Stomach (tissue), 9 donors: ENCODE results near the gene TMEM119. TPM values are rescaled to one million over a fixed set of nuclear protein-coding genes. Genes with fewer than 3 reads are reported as not detected.

Experiments used
- DNase-seq, 2 donors: peaks; one replicate each; pipeline versions ENCODE4 v3.0.0 to v3.0.0-alpha.2; 2013 to 2019
- H3K27ac ChIP-seq, 5 donors: fragments of 200-600 bp in 4 of 5; sonication (generic) in 4 of 5; one replicate each; pipeline ENCODE4 v1.5.1; 2013 to 2019; ENCODE audit warnings: mild to moderate bottlenecking in 1 of 5, moderate library complexity in 1 of 5
- H3K27me3 ChIP-seq, 3 donors: fragments of 200-600 bp; sonication (generic); one replicate each; pipeline ENCODE4 v1.5.1; 2017 to 2019; ENCODE audit warnings: mixed run types in 1 of 3
- H3K36me3 ChIP-seq, 4 donors: fragments of 200-600 bp; sonication (generic); 1 replicate in 3 of 4; 2 replicates in 1 of 4; pipeline ENCODE4 v1.5.1; 2016 to 2019
- H3K4me1 ChIP-seq, 4 donors: fragments of 200-600 bp; sonication (generic); one replicate each; pipeline ENCODE4 v1.5.1; 2016 to 2019
- H3K4me3 ChIP-seq, 4 donors: fragments of 200-600 bp; sonication (generic) in 3 of 4; one replicate each; pipeline ENCODE4 v1.5.1; 2016 to 2019; ENCODE audit warnings: mild to moderate bottlenecking in 1 of 4
- H3K9me3 ChIP-seq, 4 donors: fragments of 200-600 bp; sonication (generic); one replicate each; pipeline ENCODE4 v1.5.1; 2016 to 2019
- EP300 ChIP-seq: sonication (generic); formaldehyde crosslinking; IDR thresholded peaks from one replicate; pipeline ENCODE4 v1.6.1; 2017; ENCODE audit warnings: antibody characterized with exemption
- POLR2A ChIP-seq, 4 donors: fragments of 450-650 bp; IDR thresholded peaks; one replicate each; pipeline ENCODE4 v1.6.1; 2016; ENCODE audit warnings: antibody characterized with exemption in 4 of 4, control low read depth in 2 of 4, mild to moderate bottlenecking in 1 of 4, moderate library complexity in 1 of 4
- POLR2AphosphoS5 ChIP-seq, 3 donors: sonication (generic); formaldehyde crosslinking; IDR thresholded peaks; one replicate each; pipeline ENCODE4 v1.6.1; 2016; ENCODE audit warnings: antibody characterized with exemption in 3 of 3
- WGBS, 5 donors: extraction: QIAGEN DNeasy Blood & Tissue Kit in 3 of 5; methylation state at CpG; one replicate each; pipeline versions ENCODE4 v1.1.5 to v1.1.7; 2013 to 2018; 5-methylcytosine and 5-hydroxymethylcytosine counted together
- intact Hi-C: fragments of 100-400 bp; cut with DNase I; formaldehyde crosslinking; loops from one replicate; pipeline ENCODE4 v1.15.1; 2023; ENCODE audit warnings: low total_unique reads
- polyA plus RNA-seq, 3 donors: library from polyadenylated mRNA; stranded (reverse); fragments of 200-250 nt; gene quantifications; one replicate each; pipeline ENCODE4 v1.2.3, GENCODE V29; 2013
- total RNA-seq, 5 donors: library from RNA; depleted of rRNA; stranded (reverse); fragments of >200 nt; gene quantifications; one replicate each; pipeline versions ENCODE4 v1.1.0 to v1.2.3, GENCODE V29; 2014 to 2016
- TF ChIP-seq, protein P1 (sequence below), 7 experiments: fragments of 450-650 bp in 4 of 7; fragments of 200-600 bp in 3 of 7; sonication (generic) in 3 of 7; IDR thresholded peaks; one replicate each; pipeline ENCODE4 v1.5.1; 2016 to 2019; ENCODE audit warnings: antibody characterized with exemption in 7 of 7, control low read depth in 2 of 7, mild to moderate bottlenecking in 1 of 7
- donor health status: healthy with polysubstance abuse.
- donor health status: Bipolar disorder and iron deficiency.
- donor health status: healthy.

The TMEM119 gene
- total and polyA plus RNA-seq, 8 donors, result 0.45 to 17.1 (median 11.2) TPM; not detected in 1

DNA sequence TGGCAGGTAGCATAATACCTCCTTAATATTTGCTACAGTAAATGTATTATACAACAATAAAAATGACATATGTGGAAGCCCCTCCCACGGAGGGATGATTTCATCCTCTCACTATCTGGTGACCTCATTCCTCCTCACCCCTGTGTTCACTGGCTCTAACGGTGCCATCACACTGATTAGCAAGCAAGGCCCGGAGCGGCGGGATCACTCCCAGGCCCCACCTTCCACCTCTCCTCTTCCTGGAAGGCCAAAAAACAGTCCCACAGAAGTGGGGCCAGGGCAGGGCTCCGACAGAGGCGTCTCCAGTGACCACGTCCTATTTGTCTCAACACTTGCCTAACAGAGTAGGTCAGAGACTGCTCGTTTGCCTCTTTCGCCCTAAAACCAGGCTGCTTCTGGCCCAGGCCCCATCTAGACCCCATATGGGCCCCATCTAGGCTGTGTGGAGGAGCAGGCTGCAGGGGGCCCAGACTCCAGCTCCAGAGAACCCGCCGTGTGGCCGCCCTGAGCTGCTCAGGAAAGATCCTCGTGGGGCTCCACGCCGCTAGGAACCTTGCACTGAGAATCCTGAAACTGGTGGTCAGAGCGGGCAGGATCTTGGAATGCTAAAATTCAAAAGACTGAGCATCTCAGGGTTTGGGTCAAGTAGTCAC, 32.1 kb upstream of the TMEM119 start:
- no peak for TF ChIP-seq EP300
- TF ChIP-seq POLR2AphosphoS5 (IDR thresholded peaks at IDR 0.05), result no peak
- no peak for TF ChIP-seq POLR2A (IDR thresholded peaks at IDR 0.05)
- TF ChIP-seq, protein P1, sequence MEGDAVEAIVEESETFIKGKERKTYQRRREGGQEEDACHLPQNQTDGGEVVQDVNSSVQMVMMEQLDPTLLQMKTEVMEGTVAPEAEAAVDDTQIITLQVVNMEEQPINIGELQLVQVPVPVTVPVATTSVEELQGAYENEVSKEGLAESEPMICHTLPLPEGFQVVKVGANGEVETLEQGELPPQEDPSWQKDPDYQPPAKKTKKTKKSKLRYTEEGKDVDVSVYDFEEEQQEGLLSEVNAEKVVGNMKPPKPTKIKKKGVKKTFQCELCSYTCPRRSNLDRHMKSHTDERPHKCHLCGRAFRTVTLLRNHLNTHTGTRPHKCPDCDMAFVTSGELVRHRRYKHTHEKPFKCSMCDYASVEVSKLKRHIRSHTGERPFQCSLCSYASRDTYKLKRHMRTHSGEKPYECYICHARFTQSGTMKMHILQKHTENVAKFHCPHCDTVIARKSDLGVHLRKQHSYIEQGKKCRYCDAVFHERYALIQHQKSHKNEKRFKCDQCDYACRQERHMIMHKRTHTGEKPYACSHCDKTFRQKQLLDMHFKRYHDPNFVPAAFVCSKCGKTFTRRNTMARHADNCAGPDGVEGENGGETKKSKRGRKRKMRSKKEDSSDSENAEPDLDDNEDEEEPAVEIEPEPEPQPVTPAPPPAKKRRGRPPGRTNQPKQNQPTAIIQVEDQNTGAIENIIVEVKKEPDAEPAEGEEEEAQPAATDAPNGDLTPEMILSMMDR (IDR thresholded peaks at IDR 0.05), result no peak

GRCh38 chr12:108629151-108629550, 31.3 kb upstream of the TMEM119 start:
- H3K4me1 ChIP-seq, result peaks cover 0 to 47% (median 18%) of the 10 kb centered on the region in 4 donors
- H3K27ac ChIP-seq, result peak overlapping the region; percentile 47 to 82 (median 60)
- no peaks in the 10 kb centered on the region for H3K36me3 ChIP-seq
- no peak for TF ChIP-seq POLR2AphosphoS5 (IDR thresholded peaks at IDR 0.05)
- no peak for TF ChIP-seq POLR2A (IDR thresholded peaks at IDR 0.05)
- TF ChIP-seq, protein P1 (IDR thresholded peaks at IDR 0.05), result no peak
- no peak for TF ChIP-seq EP300
- peak overlapping the region in 2 of 4 donors; percentile 16 to 34 for H3K4me3 ChIP-seq
- no peaks in the 10 kb centered on the region for H3K9me3 ChIP-seq
- H3K27me3 ChIP-seq, result peaks cover 0 to 13% (median 0%) of the 10 kb centered on the region in 3 donors
- DNase-seq, result no peak
- 60 to 86% (median 81%) methylated on average over 3 to 5 of the region's 5 CpGs for WGBS, 5 donors
- intact Hi-C loops, result no loop called here

More for the DNA sequence above, 32.1 kb upstream of the TMEM119 start:
- Histone ChIP-seq H3K9me3 (no peaks in the 10 kb centered on the region), H3K27me3 (peaks cover 0 to 18% (median 0%) of the 10 kb centered on the region in 3 donors), H3K4me1 (peaks cover 0 to 55% (median 21%) of the 10 kb centered on the region in 4 donors), H3K36me3 (no peaks in the 10 kb centered on the region), H3K4me3 (peak overlapping the region in 2 of 4 donors; percentile 16 to 34), H3K27ac (peak overlapping the region in 4 of 5 donors; percentile 34 to 82 (median 70))
- peak in 1 of 2 donors; percentile 80 for DNase-seq
- 46 to 68% (median 59%) methylated on average over 17 of the region's 17 CpGs for WGBS, 5 donors
- intact Hi-C loops, result no loop called here

DNA sequence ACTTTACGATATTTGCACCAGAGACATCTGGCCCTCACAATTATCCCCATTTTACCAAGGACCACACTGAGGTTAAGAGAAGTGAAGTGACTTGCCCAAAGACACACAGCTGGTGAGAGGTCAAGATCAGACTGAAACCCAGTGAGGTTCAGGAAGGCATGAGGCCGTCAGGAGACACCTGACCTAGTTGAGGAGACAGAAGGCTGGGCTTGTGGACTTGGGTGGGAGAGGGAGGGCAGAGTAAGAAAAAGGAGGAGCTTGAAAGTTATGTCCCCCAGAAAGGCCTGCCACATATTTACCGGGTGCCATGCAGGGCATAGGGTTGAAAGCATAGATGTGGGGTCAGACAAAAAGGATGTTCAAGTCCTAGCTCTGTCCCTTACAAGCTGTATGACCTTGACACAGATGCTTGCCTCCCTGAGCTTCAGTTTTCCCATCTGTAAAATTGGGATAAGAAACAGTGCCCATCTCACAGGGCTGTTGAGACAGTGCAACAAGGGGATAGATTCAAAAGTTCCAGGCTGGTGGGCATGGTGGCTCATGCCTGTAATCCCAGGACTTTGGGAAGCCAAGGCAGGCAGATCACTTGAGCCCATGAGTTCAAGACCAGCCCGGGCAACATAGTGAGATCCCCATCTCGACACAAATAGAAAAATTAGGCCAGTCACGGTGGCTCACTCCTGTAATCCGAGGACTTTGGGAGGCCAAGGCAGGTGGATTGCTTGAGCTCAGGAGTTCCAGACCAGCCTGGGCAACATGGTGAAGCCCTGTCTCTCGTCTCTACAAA, 29.4 kb upstream of the TMEM119 start:
- H3K27ac ChIP-seq, result peak overlapping the region in 2 of 5 donors; percentile 79 to 82
- H3K9me3 ChIP-seq, result no peaks in the 10 kb centered on the region
- peaks cover 0 to 50% (median 16%) of the 10 kb centered on the region in 4 donors for H3K4me1 ChIP-seq
- no peak overlapping the region for H3K4me3 ChIP-seq
- no peak for DNase-seq
- intact Hi-C loops, result no loop called here
- no peaks in the 10 kb centered on the region for H3K27me3 ChIP-seq
- 76 to 88% (median 87%) methylated on average over 4 to 8 of the region's 8 CpGs for WGBS, 5 donors
- peaks cover 0 to 14% (median 6%) of the 10 kb centered on the region in 4 donors for H3K36me3 ChIP-seq
- TF ChIP-seq EP300 (no peak), POLR2AphosphoS5 (IDR thresholded peaks at IDR 0.05) (no peak)
- TF ChIP-seq, protein P1 (IDR thresholded peaks at IDR 0.05), result no peak

DNA sequence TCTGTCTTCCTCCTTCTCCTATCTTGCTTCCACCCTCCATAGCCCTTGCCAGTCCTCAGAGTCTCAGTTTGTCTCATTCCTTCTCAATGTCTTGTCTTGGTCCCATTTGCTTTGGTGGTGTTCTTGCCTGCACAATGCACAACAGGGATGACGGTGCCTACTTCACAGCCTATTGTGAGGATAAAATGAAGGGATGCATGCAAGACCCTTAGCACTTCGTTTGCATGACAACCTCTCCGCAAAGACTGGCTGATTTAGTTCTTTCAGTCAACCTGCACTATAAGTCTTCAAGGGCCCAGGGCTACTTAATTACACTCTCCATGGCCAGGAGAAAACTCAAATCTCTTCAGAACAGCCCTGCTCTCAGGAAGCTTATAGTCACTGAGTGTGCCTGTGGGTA, 27.3 kb upstream of the TMEM119 start:
- intact Hi-C loops, result no loop called here
- no peak overlapping the region for H3K4me3 ChIP-seq
- TF ChIP-seq, protein P1 (IDR thresholded peaks at IDR 0.05), result no peak
- TF ChIP-seq POLR2AphosphoS5 (IDR thresholded peaks at IDR 0.05) (no peak), POLR2A (IDR thresholded peaks at IDR 0.05) (no peak)
- H3K36me3 ChIP-seq, result peaks cover 0 to 17% (median 7%) of the 10 kb centered on the region in 4 donors
- no peaks in the 10 kb centered on the region for H3K27me3 ChIP-seq
- no peaks in the 10 kb centered on the region for H3K9me3 ChIP-seq
- H3K4me1 ChIP-seq, result peaks cover 0 to 51% (median 9%) of the 10 kb centered on the region in 4 donors
- DNase-seq, result no peak
- WGBS, 5 donors, result 60 to 78% (median 65%) methylated on average over 3 of the region's 3 CpGs
- H3K27ac ChIP-seq, result no peak overlapping the region
